IMR-90 (cell line): ENCODE results near the gene PADI6.

Source experiments
- CEBPB ChIP-seq: IDR thresholded peaks from 2 replicates; pipeline ENCODE4 v1.6.1; 2012; ENCODE audit warnings: low read depth, low read length, improper control_type of control experiment
- CHD1 ChIP-seq: IDR thresholded peaks from 2 replicates; pipeline ENCODE4 v1.6.1; 2012; ENCODE audit warnings: low read depth, low read length, improper control_type of control experiment
- CTCF ChIP-seq: conservative IDR thresholded peaks from 2 replicates; pipeline ENCODE4 v1.5.1; 2012; ENCODE audit warnings: mild to moderate bottlenecking, low read depth, low read length, improper control_type of control experiment
- ELK1 ChIP-seq: fragments of 150-350 bp; IDR thresholded peaks from 2 replicates; pipeline ENCODE4 v1.6.1; 2016; ENCODE audit warnings: low read depth, mild to moderate bottlenecking, low read length, moderate library complexity, borderline replicate concordance
- MAFK ChIP-seq: IDR thresholded peaks from 2 replicates; pipeline ENCODE4 v1.6.1; 2012; ENCODE audit warnings: low read depth, low read length, improper control_type of control experiment
- MXI1 ChIP-seq: IDR thresholded peaks from 2 replicates; pipeline ENCODE4 v1.6.1; 2012; ENCODE audit warnings: low read depth, mild to moderate bottlenecking, low read length, moderate library complexity, borderline replicate concordance
- POLR2A ChIP-seq: IDR thresholded peaks from 2 replicates; pipeline ENCODE4 v1.6.1; 2012; ENCODE audit warnings: mild to moderate bottlenecking, low read depth, low read length
- RAD21 ChIP-seq: IDR thresholded peaks from 2 replicates; pipeline ENCODE4 v1.6.1; 2012; ENCODE audit warnings: low read length, improper control_type of control experiment
- RFX5 ChIP-seq: IDR thresholded peaks from 2 replicates; pipeline ENCODE4 v1.8.0; 2012; ENCODE audit warnings: low read depth, mild to moderate bottlenecking, low read length, moderate library complexity
- USF2 ChIP-seq: fragments of 150-350 bp; IDR thresholded peaks from 2 replicates; pipeline ENCODE4 v1.6.1; 2017; ENCODE audit warnings: mild to moderate bottlenecking, antibody characterized with exemption, low read length, low read depth

- TF ChIP-seq CEBPB (no peak), CTCF (no peak), USF2 (no peak), POLR2A (no peak), MAFK (no peak), MXI1 (no peak), ELK1 (no peak), RAD21 (no peak), RFX5 (no peak), CHD1 (no peak)
Observed at GRCh38 chr1:17371896-17372295, at the start of gene PADI6.
